Medulla oblongata (tissue), 1 donor: ENCODE data around the gene FBXL17.

Experiments used
- DNase-seq: peaks from one replicate; pipeline ENCODE4 v3.0.0-alpha.2; 2015; ENCODE audit errors: extremely low spot score

Gene FBXL17

DNA sequence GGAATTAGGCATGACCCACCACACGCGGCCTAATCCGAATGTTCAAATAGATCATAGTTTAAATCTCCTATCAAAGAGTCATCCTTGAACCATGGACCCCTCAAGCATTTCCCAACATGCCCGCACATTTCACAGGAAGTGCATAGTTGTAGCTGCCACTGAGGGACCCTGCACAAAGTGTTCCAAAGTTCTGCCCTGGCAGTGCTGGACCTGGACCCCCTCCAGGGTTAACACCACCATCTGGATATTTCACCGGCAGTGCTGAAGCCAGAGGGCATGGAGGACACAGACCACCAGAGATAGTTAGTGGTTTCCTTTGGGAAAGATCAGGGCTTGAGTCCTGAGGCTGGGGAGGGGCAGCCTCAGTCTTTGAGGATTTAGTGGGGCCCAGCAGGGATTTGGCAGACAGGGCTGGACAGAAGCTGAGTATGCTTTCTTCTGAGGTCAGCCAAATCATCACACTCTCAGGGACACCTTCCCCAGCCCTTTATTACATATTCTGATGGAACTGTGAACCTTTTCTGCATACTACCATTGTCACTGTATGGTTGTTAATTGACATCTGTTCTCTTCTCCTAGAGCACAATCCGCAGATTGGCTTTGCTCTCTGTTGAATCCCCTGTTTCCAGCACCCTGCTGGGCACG lies 567.6 kb downstream of the FBXL17 start:
- DNase-seq: no peak

GRCh38 chr5:107813559-107813958 lies 568.3 kb downstream of the FBXL17 start:
- no peak for DNase-seq

DNA sequence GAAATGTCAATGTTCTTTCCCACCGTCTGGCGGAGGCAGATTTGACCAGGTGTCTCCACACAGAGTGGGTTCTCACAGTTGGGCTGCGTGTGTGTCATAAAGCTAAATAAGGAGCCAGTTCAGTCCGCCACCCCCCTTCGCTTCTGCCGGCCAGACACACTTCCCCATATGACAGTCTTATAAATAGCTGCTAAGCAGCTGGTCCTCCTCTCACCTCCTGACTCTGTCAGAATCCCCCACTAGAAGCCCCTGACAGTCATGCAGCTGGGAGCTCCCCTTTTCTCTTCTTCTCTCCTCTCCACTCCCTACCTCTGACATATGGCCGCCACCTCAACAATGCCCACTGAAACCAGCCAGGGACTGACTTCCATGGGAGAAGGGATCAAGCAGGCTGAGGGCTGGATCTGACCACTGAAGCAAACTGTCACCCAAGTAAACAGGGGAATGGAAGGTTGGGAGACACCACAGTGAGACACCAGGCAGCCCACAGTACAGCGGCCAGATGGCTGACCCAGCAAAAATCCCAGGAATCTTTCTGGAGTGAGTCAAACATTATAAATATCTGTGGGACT lies 569.2 kb downstream of the FBXL17 start:
- no peak for DNase-seq

- no peak for DNase-seq
Observed at GRCh38 chr5:107809201-107810034, 572.5 kb downstream of the FBXL17 start.
